Coronary artery (tissue), 2 donors: ENCODE results near the gene KNTC1.

ENCODE experiments used
- DNase-seq: peaks from one replicate; pipeline ENCODE4 v3.0.0-alpha.2; 2017; ENCODE audit warnings: low spot score
- H3K27ac ChIP-seq, 2 donors: fragments of 200-600 bp; sonication (generic); one replicate each; pipeline ENCODE4 v1.5.1; 2016 to 2019
- H3K4me3 ChIP-seq: fragments of 200-600 bp; sonication (generic); 2 replicates; pipeline ENCODE4 v1.5.1; 2016; ENCODE audit warnings: mild to moderate bottlenecking, moderate library complexity
- TF ChIP-seq, protein P1 (sequence below): fragments of 200-600 bp; sonication (generic); IDR thresholded peaks from one replicate; pipeline ENCODE4 v1.5.1; 2019; ENCODE audit warnings: antibody characterized with exemption

KNTC1 gene

GRCh38 chr12:122523846-122524718 lies 3.0 kb upstream of the KNTC1 start:
- no peak for DNase-seq
- H3K4me3 ChIP-seq: peak overlapping the region; percentile 81
- TF ChIP-seq, protein P1, sequence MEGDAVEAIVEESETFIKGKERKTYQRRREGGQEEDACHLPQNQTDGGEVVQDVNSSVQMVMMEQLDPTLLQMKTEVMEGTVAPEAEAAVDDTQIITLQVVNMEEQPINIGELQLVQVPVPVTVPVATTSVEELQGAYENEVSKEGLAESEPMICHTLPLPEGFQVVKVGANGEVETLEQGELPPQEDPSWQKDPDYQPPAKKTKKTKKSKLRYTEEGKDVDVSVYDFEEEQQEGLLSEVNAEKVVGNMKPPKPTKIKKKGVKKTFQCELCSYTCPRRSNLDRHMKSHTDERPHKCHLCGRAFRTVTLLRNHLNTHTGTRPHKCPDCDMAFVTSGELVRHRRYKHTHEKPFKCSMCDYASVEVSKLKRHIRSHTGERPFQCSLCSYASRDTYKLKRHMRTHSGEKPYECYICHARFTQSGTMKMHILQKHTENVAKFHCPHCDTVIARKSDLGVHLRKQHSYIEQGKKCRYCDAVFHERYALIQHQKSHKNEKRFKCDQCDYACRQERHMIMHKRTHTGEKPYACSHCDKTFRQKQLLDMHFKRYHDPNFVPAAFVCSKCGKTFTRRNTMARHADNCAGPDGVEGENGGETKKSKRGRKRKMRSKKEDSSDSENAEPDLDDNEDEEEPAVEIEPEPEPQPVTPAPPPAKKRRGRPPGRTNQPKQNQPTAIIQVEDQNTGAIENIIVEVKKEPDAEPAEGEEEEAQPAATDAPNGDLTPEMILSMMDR: no peak
- peak overlapping the region in 1 of 2 donors; percentile 71 for H3K27ac ChIP-seq

GRCh38 chr12:122527478-122527944 lies 462 bp downstream of the KNTC1 start:
- TF ChIP-seq, protein P1: no peak
- Histone ChIP-seq H3K4me3 (peak overlapping the region; percentile 77), H3K27ac (peak overlapping the region in 1 of 2 donors; percentile 67)
- no peak for DNase-seq

GRCh38 chr12:122528582-122528981 lies 1.5 kb downstream of the KNTC1 start:
- H3K27ac ChIP-seq: no peak overlapping the region
- DNase-seq: no peak
- TF ChIP-seq, protein P1: no peak
- no peak overlapping the region for H3K4me3 ChIP-seq

- no peak overlapping the region for H3K4me3 ChIP-seq
- TF ChIP-seq, protein P1: no peak
- DNase-seq: no peak
Observed at GRCh38 chr12:122528992-122529391, 1.9 kb downstream of the KNTC1 start.

GRCh38 chr12:122533856-122534255 lies 6.8 kb downstream of the KNTC1 start:
- TF ChIP-seq, protein P1: no peak
- no peak overlapping the region for H3K4me3 ChIP-seq
- no peak for DNase-seq
- no peak overlapping the region for H3K27ac ChIP-seq

More at GRCh38 chr12:122528992-122529391, 1.9 kb downstream of the KNTC1 start:
- H3K27ac ChIP-seq: no peak overlapping the region

DNA sequence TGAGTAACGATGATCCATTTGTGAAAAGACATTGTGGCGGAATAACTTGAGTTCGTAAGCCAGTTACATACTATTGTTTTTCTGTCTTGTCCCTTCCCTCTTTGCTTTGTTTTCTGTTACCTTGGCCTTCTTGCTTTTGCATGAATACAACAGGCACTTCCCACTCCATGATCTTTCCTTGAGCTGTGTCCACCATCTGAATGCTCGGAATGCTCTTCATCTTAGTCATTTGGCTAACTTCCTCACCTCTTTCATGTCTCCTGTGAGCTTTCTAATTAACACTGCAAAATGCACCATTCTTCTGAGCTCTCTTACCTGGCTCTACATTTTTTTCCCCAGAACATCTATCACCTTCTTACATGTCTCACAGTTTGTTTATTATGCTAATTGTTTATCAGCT lies 10.0 kb downstream of the KNTC1 start:
- H3K4me3 ChIP-seq: no peak overlapping the region
- DNase-seq: no peak
- TF ChIP-seq, protein P1: no peak
- H3K27ac ChIP-seq: no peak overlapping the region

DNA sequence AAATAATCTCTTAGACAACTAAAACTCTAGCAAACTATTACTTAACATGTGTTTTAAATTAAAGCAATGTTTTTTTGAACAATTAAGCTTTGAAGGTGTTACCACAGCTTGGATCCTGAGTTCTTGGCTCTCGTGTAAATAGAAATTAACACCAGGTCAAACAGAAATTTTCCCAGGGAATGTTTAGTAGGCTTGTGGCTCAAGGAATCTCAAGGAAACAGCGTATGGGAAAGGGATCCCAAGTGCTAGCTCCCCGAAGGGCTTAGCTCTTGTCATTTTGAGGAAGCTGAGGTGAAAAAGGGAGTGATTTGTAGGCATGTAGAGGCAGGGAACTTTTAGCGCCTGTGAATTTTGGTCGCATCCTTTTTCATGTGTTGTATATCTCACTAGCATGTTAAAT lies 11.4 kb downstream of the KNTC1 start:
- TF ChIP-seq, protein P1: no peak
- H3K27ac ChIP-seq: no peak overlapping the region
- H3K4me3 ChIP-seq: no peak overlapping the region
- DNase-seq: no peak
